Ovary (tissue), 3 donors: ENCODE data around the gene STEAP1B.

Experiments
- EP300 ChIP-seq: sonication (generic); formaldehyde crosslinking; IDR thresholded peaks from one replicate; pipeline ENCODE4 v1.6.1; 2017; ENCODE audit warnings: antibody characterized with exemption
- POLR2A ChIP-seq: fragments of 450-650 bp; IDR thresholded peaks from one replicate; pipeline ENCODE4 v1.6.1; 2017; ENCODE audit warnings: antibody characterized with exemption, mild to moderate bottlenecking, moderate library complexity
- TF ChIP-seq, protein P1 (sequence below), 3 donors: fragments of 450-650 bp in 2 of 3; fragments of 200-600 bp in 1 of 3; IDR thresholded peaks; one replicate each; pipeline versions ENCODE4 v1.5.1 to v1.8.0; 2016 to 2022; ENCODE audit warnings: antibody characterized with exemption in 3 of 3, mild to moderate bottlenecking in 1 of 3
- donor health status: DM: no; HTN: no; CAD: no.

- TF ChIP-seq POLR2A (no peak), EP300 (no peak)
- TF ChIP-seq, protein P1, sequence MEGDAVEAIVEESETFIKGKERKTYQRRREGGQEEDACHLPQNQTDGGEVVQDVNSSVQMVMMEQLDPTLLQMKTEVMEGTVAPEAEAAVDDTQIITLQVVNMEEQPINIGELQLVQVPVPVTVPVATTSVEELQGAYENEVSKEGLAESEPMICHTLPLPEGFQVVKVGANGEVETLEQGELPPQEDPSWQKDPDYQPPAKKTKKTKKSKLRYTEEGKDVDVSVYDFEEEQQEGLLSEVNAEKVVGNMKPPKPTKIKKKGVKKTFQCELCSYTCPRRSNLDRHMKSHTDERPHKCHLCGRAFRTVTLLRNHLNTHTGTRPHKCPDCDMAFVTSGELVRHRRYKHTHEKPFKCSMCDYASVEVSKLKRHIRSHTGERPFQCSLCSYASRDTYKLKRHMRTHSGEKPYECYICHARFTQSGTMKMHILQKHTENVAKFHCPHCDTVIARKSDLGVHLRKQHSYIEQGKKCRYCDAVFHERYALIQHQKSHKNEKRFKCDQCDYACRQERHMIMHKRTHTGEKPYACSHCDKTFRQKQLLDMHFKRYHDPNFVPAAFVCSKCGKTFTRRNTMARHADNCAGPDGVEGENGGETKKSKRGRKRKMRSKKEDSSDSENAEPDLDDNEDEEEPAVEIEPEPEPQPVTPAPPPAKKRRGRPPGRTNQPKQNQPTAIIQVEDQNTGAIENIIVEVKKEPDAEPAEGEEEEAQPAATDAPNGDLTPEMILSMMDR (IDR thresholded peaks at IDR 0.05), result no peak
Measured at GRCh38 chr7:22481726-22482125, 18.3 kb downstream of the STEAP1B start.
